T-helper 1 cell treated with Interleukin-12 subunit alpha and Interleukin-12 subunit beta and Interleukin-4 antibody, amounts not matched to agents 30 μg/mL and 1 μg/mL, for 36 hours (primary cell): ENCODE results near the gene PARS2.
A peak's percentile ranks its signal among the peaks of the same experiment; 100 is the strongest.

Experiments
- H3K27ac Mint-ChIP-seq: one replicate; pipeline ENCODE4 v1.8.0; 2021; ENCODE audit warnings: mild to moderate bottlenecking, mixed read lengths
- H3K27me3 Mint-ChIP-seq: one replicate; pipeline ENCODE4 v1.8.0; 2021; ENCODE audit warnings: low read depth, mixed read lengths
- H3K36me3 Mint-ChIP-seq: one replicate; pipeline ENCODE4 v1.8.0; 2021; ENCODE audit warnings: low read depth, mixed read lengths
- H3K4me1 Mint-ChIP-seq: one replicate; pipeline ENCODE4 v1.8.0; 2021; ENCODE audit warnings: low read depth, mixed read lengths
- H3K4me3 Mint-ChIP-seq: one replicate; pipeline ENCODE4 v1.8.0; 2021; ENCODE audit warnings: mild to moderate bottlenecking, moderate library complexity, mixed read lengths
- H3K9me3 Mint-ChIP-seq: one replicate; pipeline ENCODE4 v1.8.0; 2021; ENCODE audit warnings: mixed read lengths

PARS2 gene

GRCh38 chr1:54805466-54805865 is 41.1 kb upstream of the PARS2 start:
- Mint-ChIP-seq H3K27ac (no peak overlapping the region), H3K4me3 (no peak overlapping the region), H3K36me3 (no peaks in the 10 kb centered on the region), H3K27me3 (no peaks in the 10 kb centered on the region), H3K9me3 (no peaks in the 10 kb centered on the region), H3K4me1 (peaks cover 51% of the 10 kb centered on the region)

GRCh38 chr1:54804471-54805132 is 40.3 kb upstream of the PARS2 start:
- Mint-ChIP-seq H3K27ac (peak overlapping the region; percentile 52), H3K4me3 (peak overlapping the region; percentile 40), H3K27me3 (no peaks in the 10 kb centered on the region), H3K9me3 (no peaks in the 10 kb centered on the region), H3K4me1 (peaks cover 58% of the 10 kb centered on the region), H3K36me3 (no peaks in the 10 kb centered on the region)

GRCh38 chr1:54803761-54804470 is 39.6 kb upstream of the PARS2 start:
- H3K27me3 Mint-ChIP-seq = no peaks in the 10 kb centered on the region
- H3K9me3 Mint-ChIP-seq = no peaks in the 10 kb centered on the region
- H3K27ac Mint-ChIP-seq = no peak overlapping the region
- peaks cover 65% of the 10 kb centered on the region for H3K4me1 Mint-ChIP-seq
- H3K4me3 Mint-ChIP-seq = peak overlapping the region; percentile 40
- H3K36me3 Mint-ChIP-seq = no peaks in the 10 kb centered on the region

- peaks cover 63% of the 10 kb centered on the region for H3K4me1 Mint-ChIP-seq
- peak within 1 kb of the TSS; percentile 88 for H3K4me3 Mint-ChIP-seq
- peak within 1 kb of the TSS; percentile 94 for H3K27ac Mint-ChIP-seq
- no peaks in the 10 kb centered on the region for H3K9me3 Mint-ChIP-seq
- H3K36me3 Mint-ChIP-seq = no peaks in the 10 kb centered on the region
- no peaks in the 10 kb centered on the region for H3K27me3 Mint-ChIP-seq
These were observed 36.8 kb upstream of the PARS2 start, which contains the start of gene TTC22 for GRCh38 chr1:54800899-54801759. Gene TTC22, minus strand, starts transcription at chr1:54801323. Its CDS starts 160 bp downstream, at chr1:54801163.

GRCh38 chr1:54800041-54800898 is 35.9 kb upstream of the PARS2 start:
- no peaks in the 10 kb centered on the region for H3K27me3 Mint-ChIP-seq
- peak overlapping the region; percentile 88 for H3K4me3 Mint-ChIP-seq
- H3K4me1 Mint-ChIP-seq = peaks cover 61% of the 10 kb centered on the region
- no peaks in the 10 kb centered on the region for H3K36me3 Mint-ChIP-seq
- H3K27ac Mint-ChIP-seq = peak overlapping the region; percentile 94
- H3K9me3 Mint-ChIP-seq = no peaks in the 10 kb centered on the region

GRCh38 chr1:54798769-54799641 is 34.7 kb upstream of the PARS2 start:
- peak overlapping the region; percentile 94 for H3K27ac Mint-ChIP-seq
- H3K27me3 Mint-ChIP-seq = no peaks in the 10 kb centered on the region
- no peaks in the 10 kb centered on the region for H3K9me3 Mint-ChIP-seq
- peaks cover 3% of the 10 kb centered on the region for H3K36me3 Mint-ChIP-seq
- H3K4me1 Mint-ChIP-seq = peaks cover 58% of the 10 kb centered on the region
- H3K4me3 Mint-ChIP-seq = peak overlapping the region; percentile 82

- peak overlapping the region; percentile 94 for H3K27ac Mint-ChIP-seq
- H3K4me3 Mint-ChIP-seq = no peak overlapping the region
- peaks cover 3% of the 10 kb centered on the region for H3K36me3 Mint-ChIP-seq
- peaks cover 54% of the 10 kb centered on the region for H3K4me1 Mint-ChIP-seq
- H3K27me3 Mint-ChIP-seq = no peaks in the 10 kb centered on the region
- H3K9me3 Mint-ChIP-seq = no peaks in the 10 kb centered on the region
These were observed 33.9 kb upstream of the PARS2 start for GRCh38 chr1:54798206-54798605.

GRCh38 chr1:54796902-54797301 is 32.6 kb upstream of the PARS2 start:
- Mint-ChIP-seq H3K4me1 (peaks cover 50% of the 10 kb centered on the region), H3K27me3 (no peaks in the 10 kb centered on the region), H3K36me3 (peaks cover 3% of the 10 kb centered on the region), H3K4me3 (no peak overlapping the region), H3K9me3 (no peaks in the 10 kb centered on the region), H3K27ac (peak overlapping the region; percentile 37)

GRCh38 chr1:54795841-54796468 is 31.6 kb upstream of the PARS2 start:
- peaks cover 5% of the 10 kb centered on the region for H3K36me3 Mint-ChIP-seq
- no peak overlapping the region for H3K27ac Mint-ChIP-seq
- H3K4me1 Mint-ChIP-seq = peaks cover 43% of the 10 kb centered on the region
- H3K4me3 Mint-ChIP-seq = no peak overlapping the region
- H3K27me3 Mint-ChIP-seq = no peaks in the 10 kb centered on the region
- H3K9me3 Mint-ChIP-seq = no peaks in the 10 kb centered on the region

GRCh38 chr1:54795356-54795665 is 31.0 kb upstream of the PARS2 start:
- no peak overlapping the region for H3K27ac Mint-ChIP-seq
- peaks cover 43% of the 10 kb centered on the region for H3K4me1 Mint-ChIP-seq
- H3K27me3 Mint-ChIP-seq = no peaks in the 10 kb centered on the region
- H3K9me3 Mint-ChIP-seq = no peaks in the 10 kb centered on the region
- H3K4me3 Mint-ChIP-seq = no peak overlapping the region
- H3K36me3 Mint-ChIP-seq = peaks cover 5% of the 10 kb centered on the region

- H3K4me3 Mint-ChIP-seq = no peak overlapping the region
- H3K9me3 Mint-ChIP-seq = no peaks in the 10 kb centered on the region
- H3K27me3 Mint-ChIP-seq = no peaks in the 10 kb centered on the region
- peaks cover 38% of the 10 kb centered on the region for H3K4me1 Mint-ChIP-seq
- peak overlapping the region; percentile 24 for H3K27ac Mint-ChIP-seq
- peaks cover 5% of the 10 kb centered on the region for H3K36me3 Mint-ChIP-seq
These were observed 30.4 kb upstream of the PARS2 start for GRCh38 chr1:54794451-54795355.

GRCh38 chr1:54792686-54793282 is 28.5 kb upstream of the PARS2 start:
- H3K9me3 Mint-ChIP-seq = no peaks in the 10 kb centered on the region
- no peak overlapping the region for H3K4me3 Mint-ChIP-seq
- peaks cover 5% of the 10 kb centered on the region for H3K36me3 Mint-ChIP-seq
- no peak overlapping the region for H3K27ac Mint-ChIP-seq
- peaks cover 18% of the 10 kb centered on the region for H3K4me1 Mint-ChIP-seq
- no peaks in the 10 kb centered on the region for H3K27me3 Mint-ChIP-seq
